AG08395 (cell line): ENCODE results near the gene NXN.
"Not testable (repeated sequence)": the region's sequence is repeated elsewhere in the genome, so short reads cannot be mapped to it uniquely, and the experiment has no call there.

Source experiments
- DNase-seq: peaks from one replicate; pipeline ENCODE4 v3.0.0; 2012; ENCODE audit warnings: mixed read lengths, low spot score

Gene NXN

GRCh38 chr17:1006054-1006453 lies 26.5 kb upstream of the NXN start:
- DNase-seq, result no peak

- DNase-seq, result peak; percentile 83
These were observed 25.9 kb upstream of the NXN start for GRCh38 chr17:1005361-1005946.

- no peak for DNase-seq
These were observed 25.3 kb upstream of the NXN start for GRCh38 chr17:1004769-1005295.

- DNase-seq, result no peak
These were observed 24.6 kb upstream of the NXN start for GRCh38 chr17:1003972-1004768.

- no peak for DNase-seq
These were observed 24.0 kb upstream of the NXN start for GRCh38 chr17:1003633-1003971.

GRCh38 chr17:1002771-1003555 lies 23.4 kb upstream of the NXN start:
- DNase-seq, result peak; percentile 80

GRCh38 chr17:1002412-1002753 lies 22.8 kb upstream of the NXN start:
- no peak for DNase-seq

- peak; percentile 71 for DNase-seq
These were observed 22.2 kb upstream of the NXN start for GRCh38 chr17:1001640-1002411.

- peak; percentile 62 for DNase-seq
These were observed 21.3 kb upstream of the NXN start for GRCh38 chr17:1000597-1001461.

- no peak for DNase-seq
These were observed 18.5 kb upstream of the NXN start for GRCh38 chr17:998111-998510.

- peak; percentile 96 for DNase-seq
These were observed 17.2 kb upstream of the NXN start, which contains the start of gene TIMM22 for GRCh38 chr17:996554-997344. Gene TIMM22, plus strand, starts transcription at chr17:997129. Its CDS starts 14 bp downstream, at chr17:997143.

- DNase-seq, result not testable (repeated sequence)
These were observed 15.7 kb upstream of the NXN start for GRCh38 chr17:995324-995723.

GRCh38 chr17:992933-993332 lies 13.4 kb upstream of the NXN start:
- DNase-seq, result no peak

- no peak for DNase-seq
These were observed 9.0 kb upstream of the NXN start for GRCh38 chr17:988561-988960.

GRCh38 chr17:987931-988330 lies 8.4 kb upstream of the NXN start:
- no peak for DNase-seq

- DNase-seq, result no peak
These were observed 6.8 kb upstream of the NXN start for GRCh38 chr17:986322-986929.

GRCh38 chr17:983921-984320 lies 4.3 kb upstream of the NXN start:
- DNase-seq, result no peak

- no peak for DNase-seq
These were observed 1.7 kb upstream of the NXN start for GRCh38 chr17:981292-981658.

- peak; percentile 76 for DNase-seq
These were observed 1.1 kb upstream of the NXN start for GRCh38 chr17:980406-981291.
